ENCODE measurements around the gene OR3A2. TPM values are rescaled to one million over a fixed set of nuclear protein-coding genes. Genes with fewer than 3 reads are reported as not detected.
"Not testable (repeated sequence)": the region's sequence is repeated elsewhere in the genome, so short reads cannot be mapped to it uniquely, and the experiment has no call there.

OR3A2 gene
- total RNA-seq, 4 donors from 2014 or later, result not detected

DNA sequence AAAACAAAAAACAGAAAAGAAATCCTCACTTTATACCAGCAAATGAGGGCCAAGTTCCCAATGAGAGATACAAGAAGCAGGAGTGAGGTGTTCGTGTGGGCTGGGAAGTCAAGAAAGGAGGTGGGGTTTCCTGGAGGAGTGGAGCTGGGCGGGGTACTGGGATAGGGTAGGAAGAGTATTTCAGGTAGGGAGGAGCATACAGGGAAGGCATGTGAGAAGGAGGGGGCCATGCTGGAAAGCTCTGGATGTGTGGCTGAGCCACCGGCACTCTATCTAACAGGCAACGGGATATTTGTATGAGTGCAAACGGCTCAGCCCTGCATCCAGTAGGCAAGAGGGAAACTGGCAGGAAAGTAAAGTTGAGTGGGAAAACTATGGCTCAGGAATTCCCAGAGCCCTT is 4.2 kb downstream of the OR3A2 start:
- H3K4me3 ChIP-seq, result no peak overlapping the region
- WGBS, 2 donors (ENCODE audit: low coverage in 1 of 2), result 65 to 67% methylated on average over 4 to 5 of the region's 5 CpGs
- no peaks in the 10 kb centered on the region for H3K9me3 ChIP-seq
- H3K27me3 ChIP-seq, result peaks cover 24% of the 10 kb centered on the region
- no peaks in the 10 kb centered on the region for H3K4me1 ChIP-seq
- intact Hi-C loops (cut with DNase I; ENCODE audit: low total_unique reads), result no loop called here
- TF ChIP-seq EP300 (IDR thresholded peaks at IDR 0.05; ENCODE audit: low read depth) (no peak), POLR2A (IDR thresholded peaks at IDR 0.05) (no peak), POLR2AphosphoS5 (IDR thresholded peaks at IDR 0.05) (no peak)
- TF ChIP-seq, protein P1, sequence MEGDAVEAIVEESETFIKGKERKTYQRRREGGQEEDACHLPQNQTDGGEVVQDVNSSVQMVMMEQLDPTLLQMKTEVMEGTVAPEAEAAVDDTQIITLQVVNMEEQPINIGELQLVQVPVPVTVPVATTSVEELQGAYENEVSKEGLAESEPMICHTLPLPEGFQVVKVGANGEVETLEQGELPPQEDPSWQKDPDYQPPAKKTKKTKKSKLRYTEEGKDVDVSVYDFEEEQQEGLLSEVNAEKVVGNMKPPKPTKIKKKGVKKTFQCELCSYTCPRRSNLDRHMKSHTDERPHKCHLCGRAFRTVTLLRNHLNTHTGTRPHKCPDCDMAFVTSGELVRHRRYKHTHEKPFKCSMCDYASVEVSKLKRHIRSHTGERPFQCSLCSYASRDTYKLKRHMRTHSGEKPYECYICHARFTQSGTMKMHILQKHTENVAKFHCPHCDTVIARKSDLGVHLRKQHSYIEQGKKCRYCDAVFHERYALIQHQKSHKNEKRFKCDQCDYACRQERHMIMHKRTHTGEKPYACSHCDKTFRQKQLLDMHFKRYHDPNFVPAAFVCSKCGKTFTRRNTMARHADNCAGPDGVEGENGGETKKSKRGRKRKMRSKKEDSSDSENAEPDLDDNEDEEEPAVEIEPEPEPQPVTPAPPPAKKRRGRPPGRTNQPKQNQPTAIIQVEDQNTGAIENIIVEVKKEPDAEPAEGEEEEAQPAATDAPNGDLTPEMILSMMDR (IDR thresholded peaks at IDR 0.05), result no peak
- no peaks in the 10 kb centered on the region for H3K36me3 ChIP-seq
- in situ Hi-C loops (cut with MboI; ENCODE audit: low pct_ligation_motif_present in 1 of 4, low pct_unique_long_range_greater_than_20kb in 1 of 4, low sequenced_read_pairs in 3 of 4), result loop anchor here in 1 of 4 donors (25.0 kb wide), 1 partner anchor 105 kb away; the partner anchor contains the start of gene ASPA
- DNase-seq, result no peak
- no peak overlapping the region for H3K27ac ChIP-seq

DNA sequence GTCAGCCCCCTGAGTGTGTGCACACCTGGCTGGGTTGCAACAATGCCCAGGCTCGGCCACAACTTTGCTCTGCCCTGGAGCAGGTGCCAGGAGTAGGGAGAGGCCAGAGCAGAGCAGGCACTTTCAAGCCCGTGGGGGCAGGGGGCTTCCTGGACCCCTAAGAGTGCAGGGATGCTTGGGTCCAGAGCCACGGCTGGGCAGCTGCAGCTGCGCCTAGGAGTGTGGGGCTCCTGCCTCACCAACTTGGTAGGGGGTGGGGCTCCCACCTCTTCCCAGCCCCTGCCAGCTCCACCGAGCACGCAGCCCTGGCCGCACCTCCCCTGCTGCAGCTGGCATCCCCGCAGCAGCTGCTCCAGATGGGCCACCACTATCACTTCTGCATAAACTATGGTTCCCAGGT is 7.8 kb downstream of the OR3A2 start:
- no peak for DNase-seq
- H3K4me3 ChIP-seq, result no peak overlapping the region
- in situ Hi-C loops (cut with MboI; ENCODE audit: low pct_ligation_motif_present in 1 of 4, low pct_unique_long_range_greater_than_20kb in 1 of 4, low sequenced_read_pairs in 3 of 4), result loop anchor here in 1 of 4 donors (25.0 kb wide), 1 partner anchor 109 kb away; the partner anchor contains the start of gene ASPA
- H3K27me3 ChIP-seq, result no peaks in the 10 kb centered on the region
- no peak overlapping the region for H3K27ac ChIP-seq
- no peaks in the 10 kb centered on the region for H3K36me3 ChIP-seq
- intact Hi-C loops (cut with DNase I; ENCODE audit: low total_unique reads), result no loop called here
- no peak for TF ChIP-seq POLR2AphosphoS5 (IDR thresholded peaks at IDR 0.05)
- no peak for TF ChIP-seq EP300 (IDR thresholded peaks at IDR 0.05; ENCODE audit: low read depth)
- TF ChIP-seq POLR2A (IDR thresholded peaks at IDR 0.05), result no peak
- TF ChIP-seq, protein P1 (IDR thresholded peaks at IDR 0.05), result no peak
- WGBS, 2 donors (ENCODE audit: low coverage in 1 of 2), result 71% methylated on average over 8 of the region's 8 CpGs; no CpG with 5 or more reads in 1 of the 2 donors
- peaks cover 0 to 10% of the 10 kb centered on the region in 2 donors for H3K9me3 ChIP-seq
- H3K4me1 ChIP-seq, result no peaks in the 10 kb centered on the region

DNA sequence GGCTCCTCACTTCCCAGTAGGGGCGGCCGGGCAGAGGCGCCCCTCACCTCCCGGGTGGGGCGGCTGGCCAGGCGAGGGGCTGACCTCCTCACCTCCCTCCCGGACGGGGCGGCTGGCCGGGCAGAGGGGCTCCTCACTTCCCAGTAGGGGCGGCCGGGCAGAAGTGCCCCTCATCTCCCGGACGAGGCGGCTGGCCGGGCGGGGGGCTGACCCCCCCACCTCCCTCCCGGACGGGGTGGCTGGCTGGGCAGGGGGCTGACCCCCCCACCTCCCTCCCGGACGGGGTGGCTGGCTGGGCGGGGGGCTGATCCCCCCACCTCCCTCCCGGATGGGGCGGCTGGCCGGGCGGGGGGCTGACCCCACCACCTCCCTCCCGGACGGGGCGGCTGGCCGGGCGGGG is 14.9 kb downstream of the OR3A2 start:
- H3K27me3 ChIP-seq; H3K4me1 ChIP-seq; H3K4me3 ChIP-seq; DNase-seq; H3K36me3 ChIP-seq; H3K27ac ChIP-seq; intact Hi-C loops (cut with DNase I; ENCODE audit: low total_unique reads); H3K9me3 ChIP-seq: not testable (repeated sequence)
- WGBS, 2 donors (ENCODE audit: low coverage in 1 of 2), result no CpG with 5 or more reads among the region's 31 CpGs
- in situ Hi-C loops (cut with MboI; ENCODE audit: low pct_ligation_motif_present in 1 of 4, low pct_unique_long_range_greater_than_20kb in 1 of 4, low sequenced_read_pairs in 3 of 4), result loop anchor here in 1 of 4 donors (25.0 kb wide), 1 partner anchor 91 kb away; the partner anchor contains the start of gene SPATA22

DNA sequence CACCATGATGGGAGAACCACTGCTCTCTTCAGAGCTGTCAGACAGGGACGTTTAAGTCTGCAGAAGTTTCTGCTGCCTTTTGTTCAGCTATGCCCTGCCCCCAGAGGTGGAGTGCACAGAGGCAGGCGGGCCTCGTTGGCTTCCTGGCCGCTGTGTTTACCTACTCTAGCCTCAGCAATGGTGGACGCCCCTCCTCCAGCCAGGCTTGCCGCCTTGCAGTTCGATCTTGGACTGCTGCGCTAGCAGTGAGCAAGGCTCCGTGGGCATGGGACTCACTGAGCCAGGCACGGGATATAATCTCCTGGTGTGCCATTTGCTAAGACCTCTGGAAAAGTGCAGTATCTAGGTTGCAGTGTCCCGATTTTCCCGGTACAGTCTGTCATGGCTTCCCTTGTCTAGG is 43.3 kb downstream of the OR3A2 start:
- H3K4me3 ChIP-seq; H3K27ac ChIP-seq; intact Hi-C loops (cut with DNase I; ENCODE audit: low total_unique reads); H3K36me3 ChIP-seq; H3K4me1 ChIP-seq; in situ Hi-C loops (cut with MboI; ENCODE audit: low pct_ligation_motif_present in 1 of 4, low pct_unique_long_range_greater_than_20kb in 1 of 4, low sequenced_read_pairs in 3 of 4); DNase-seq; H3K27me3 ChIP-seq; H3K9me3 ChIP-seq: not testable (repeated sequence)
- WGBS, 2 donors (ENCODE audit: low coverage in 1 of 2), result 89% methylated on average over 12 of the region's 12 CpGs; no CpG with 5 or more reads in 1 of the 2 donors

DNA sequence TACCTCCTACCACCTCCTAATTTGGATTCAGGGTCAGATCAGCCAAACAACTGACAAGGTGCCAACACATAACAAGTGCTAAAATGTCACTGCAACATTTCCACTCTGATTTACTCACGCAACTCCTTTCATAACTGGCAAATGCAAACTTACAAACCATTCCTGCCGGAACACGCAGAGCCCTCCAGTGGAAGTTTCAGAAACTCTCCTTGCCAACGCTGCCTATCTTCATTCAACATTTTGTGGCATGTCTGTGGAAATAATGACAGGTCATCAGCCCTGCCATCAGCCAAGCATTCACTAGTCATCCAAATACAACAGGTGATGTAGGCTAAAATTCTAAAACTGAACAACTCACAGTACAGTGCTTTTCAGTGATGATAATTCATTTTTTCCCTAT is 50.2 kb downstream of the OR3A2 start:
- Histone ChIP-seq H3K4me3 (no peak overlapping the region), H3K36me3 (no peaks in the 10 kb centered on the region), H3K27me3 (no peaks in the 10 kb centered on the region), H3K4me1 (no peaks in the 10 kb centered on the region), H3K27ac (no peak overlapping the region), H3K9me3 (no peaks in the 10 kb centered on the region)
- in situ Hi-C loops (cut with MboI; ENCODE audit: low pct_ligation_motif_present in 1 of 4, low pct_unique_long_range_greater_than_20kb in 1 of 4, low sequenced_read_pairs in 3 of 4), result no loop called here
- no peak for DNase-seq
- TF ChIP-seq POLR2AphosphoS5 (IDR thresholded peaks at IDR 0.05), result no peak
- TF ChIP-seq EP300 (IDR thresholded peaks at IDR 0.05; ENCODE audit: low read depth), result no peak
- no peak for TF ChIP-seq POLR2A (IDR thresholded peaks at IDR 0.05)
- TF ChIP-seq, protein P1 (IDR thresholded peaks at IDR 0.05), result no peak
- WGBS, 2 donors (ENCODE audit: low coverage in 1 of 2), result 42 to 50% methylated on average over 4 of the region's 4 CpGs
- intact Hi-C loops (cut with DNase I; ENCODE audit: low total_unique reads), result no loop called here

Measured in transverse colon (tissue), 4 donors.